DND-41 (cell line): ENCODE data around the gene WNT2.

Experiments
- ATAC-seq: fragments of 200-7000 bp; cut with Tn5 transposase; 3 replicates; pipeline ENCODE4 v1.9.1; 2021; ENCODE audit warnings: low read depth; ENCODE audit not compliant: insufficient read depth
- DNase-seq: peaks from one replicate; pipeline ENCODE4 v3.0.0-alpha.2; 2020
- H2AFZ ChIP-seq: 2 replicates; pipeline ENCODE4 v1.6.0; 2012; ENCODE audit warnings: low read depth, low read length
- H3K27ac ChIP-seq: 2 replicates; pipeline ENCODE4 v1.5.1; 2012; ENCODE audit warnings: low read length, inconsistent platforms
- H3K27me3 ChIP-seq: fragments of 200-600 bp; sonication (generic); 2 replicates; pipeline ENCODE4 v1.6.0; 2012; ENCODE audit warnings: low read length, mild to moderate bottlenecking, inconsistent platforms; ENCODE audit not compliant: insufficient read depth, poor library complexity
- H3K36me3 ChIP-seq: 2 replicates; pipeline ENCODE4 v1.5.1; 2012; ENCODE audit warnings: low read length, inconsistent platforms; ENCODE audit not compliant: insufficient read depth
- H3K4me1 ChIP-seq: 2 replicates; pipeline ENCODE4 v1.5.1; 2012; ENCODE audit warnings: mild to moderate bottlenecking, low read length; ENCODE audit not compliant: insufficient read depth
- H3K4me2 ChIP-seq: 2 replicates; pipeline ENCODE4 v1.6.0; 2012; ENCODE audit warnings: mild to moderate bottlenecking, moderate library complexity, low read length, inconsistent platforms; ENCODE audit not compliant: insufficient read depth
- H3K4me3 ChIP-seq, 2 experiments: fragments of 200-600 bp in 1 of 2; shearing (Covaris generic) in 1 of 2; 2 replicates each; pipeline ENCODE4 v1.5.1; 2012 to 2016; ENCODE audit warnings: inconsistent platforms in 2 of 2, low read length in 2 of 2, mild to moderate bottlenecking in 2 of 2, low read depth in 1 of 2, moderate library complexity in 1 of 2
- H3K79me2 ChIP-seq: 2 replicates; pipeline ENCODE4 v1.6.0; 2012; ENCODE audit warnings: low read length, inconsistent platforms; ENCODE audit not compliant: insufficient read depth
- H3K9ac ChIP-seq: 2 replicates; pipeline ENCODE4 v1.6.0; 2012; ENCODE audit warnings: low read depth, mild to moderate bottlenecking, inconsistent platforms, low read length, moderate library complexity
- H3K9me3 ChIP-seq: 2 replicates; pipeline ENCODE4 v1.5.1; 2012; ENCODE audit warnings: low read length, moderate library complexity, mild to moderate bottlenecking, inconsistent platforms; ENCODE audit not compliant: insufficient read depth, severe bottlenecking
- H4K20me1 ChIP-seq: 2 replicates; pipeline ENCODE4 v1.6.0; 2012; ENCODE audit warnings: low read length; ENCODE audit not compliant: insufficient read depth
- CTCF ChIP-seq: IDR thresholded peaks from 2 replicates; pipeline ENCODE4 v1.5.1; 2012; ENCODE audit warnings: borderline replicate concordance, low read length, moderate library complexity, mild to moderate bottlenecking; ENCODE audit not compliant: poor library complexity, severe bottlenecking; ENCODE audit errors: extremely low read depth
- EZH2 ChIP-seq: IDR thresholded peaks from 3 replicates; pipeline ENCODE4 v1.6.1; 2012; ENCODE audit warnings: borderline replicate concordance, low read depth, mild to moderate bottlenecking, moderate library complexity, low read length, inconsistent platforms; ENCODE audit not compliant: severe bottlenecking

The WNT2 gene

GRCh38 chr7:117323851-117324711, 1.2 kb upstream of the WNT2 start:
- no peaks in the 10 kb centered on the region for H3K9me3 ChIP-seq
- no peak overlapping the region for H3K9ac ChIP-seq
- H3K4me2 ChIP-seq = no peak overlapping the region
- H4K20me1 ChIP-seq = no peaks in the 10 kb centered on the region
- no peaks in the 10 kb centered on the region for H3K4me1 ChIP-seq
- no peaks in the 10 kb centered on the region for H3K36me3 ChIP-seq
- no peaks in the 10 kb centered on the region for H3K79me2 ChIP-seq
- no peak overlapping the region for H3K4me3 ChIP-seq
- no peaks in the 10 kb centered on the region for H3K27me3 ChIP-seq
- TF ChIP-seq EZH2 (no peak), CTCF (no peak)
- no peak overlapping the region for H3K27ac ChIP-seq
- ATAC-seq (no peak), DNase-seq (no peak)
- no peak overlapping the region for H2AFZ ChIP-seq

- Histone ChIP-seq H3K9me3 (no peaks in the 10 kb centered on the region), H2AFZ (no peak overlapping the region), H3K4me1 (no peaks in the 10 kb centered on the region), H3K4me2 (no peak overlapping the region), H3K9ac (no peak overlapping the region), H3K4me3 (no peak overlapping the region), H3K79me2 (no peaks in the 10 kb centered on the region), H3K27ac (no peak overlapping the region), H4K20me1 (no peaks in the 10 kb centered on the region), H3K27me3 (no peaks in the 10 kb centered on the region), H3K36me3 (no peaks in the 10 kb centered on the region)
- DNase-seq = no peak
- ATAC-seq = no peak
- no peak for TF ChIP-seq CTCF
- TF ChIP-seq EZH2 = no peak
These were observed 520 bp upstream of the WNT2 start for GRCh38 chr7:117323305-117323850.

GRCh38 chr7:117320523-117320922, 2.3 kb downstream of the WNT2 start:
- Histone ChIP-seq H3K27me3 (no peaks in the 10 kb centered on the region), H3K79me2 (no peaks in the 10 kb centered on the region), H3K4me2 (no peak overlapping the region), H3K27ac (no peak overlapping the region), H4K20me1 (no peaks in the 10 kb centered on the region), H3K9me3 (no peaks in the 10 kb centered on the region), H3K4me1 (no peaks in the 10 kb centered on the region), H2AFZ (no peak overlapping the region), H3K9ac (no peak overlapping the region), H3K36me3 (no peaks in the 10 kb centered on the region), H3K4me3 (no peak overlapping the region)
- no peak for ATAC-seq
- TF ChIP-seq EZH2 (no peak), CTCF (no peak)
- DNase-seq = no peak
